ENCODE results near the gene MAP3K12. TPM values are rescaled to one million over a fixed set of nuclear protein-coding genes. Genes with fewer than 3 reads are reported as not detected.

Gene MAP3K12
- total and polyA plus RNA-seq, 2 of the 13 experiments (the other 11 are each of a cell fraction or from before 2014, with no cell fraction given) = 0.20 to 1.1 TPM

DNA sequence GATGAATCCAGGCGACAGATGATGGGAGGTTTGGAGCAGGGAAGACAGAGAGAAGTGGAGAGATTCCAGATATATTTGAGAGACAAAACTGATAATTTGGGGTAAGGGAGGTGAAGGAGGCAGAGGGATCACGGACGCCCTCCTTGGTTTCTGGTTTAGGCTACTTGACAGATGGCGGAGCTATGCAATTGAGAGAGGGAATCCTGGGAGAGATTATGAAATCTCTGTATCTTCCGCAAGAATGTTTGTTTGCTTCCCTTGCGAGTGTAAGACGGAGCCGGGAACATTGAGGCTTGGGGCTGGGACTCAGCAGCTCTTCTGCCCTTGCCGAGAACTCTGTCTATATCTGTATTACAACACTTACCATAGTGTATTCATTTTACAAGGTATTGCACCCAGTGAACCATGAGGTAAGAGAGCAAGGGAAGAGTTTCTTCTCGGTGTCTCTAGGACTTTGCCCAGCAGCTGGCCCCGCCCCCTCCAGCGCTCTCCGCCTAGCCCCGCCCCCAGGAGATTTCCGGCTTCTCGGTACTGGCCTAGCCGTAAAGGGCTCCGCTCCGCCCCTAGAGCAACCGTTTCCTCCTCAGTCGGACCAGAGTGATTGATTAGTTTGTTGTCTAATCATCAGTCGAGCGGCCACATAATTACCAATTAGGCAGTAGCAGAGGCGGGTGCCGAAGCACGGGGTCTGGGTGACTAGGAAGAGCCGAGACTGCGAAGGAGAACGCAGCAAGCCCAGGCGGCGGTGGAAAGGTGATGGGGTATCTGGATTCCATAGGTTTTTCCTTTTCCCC, 58.0 kb downstream of the MAP3K12 start, which contains the start of gene PRR13 (continued):
- TF ChIP-seq, protein P1, sequence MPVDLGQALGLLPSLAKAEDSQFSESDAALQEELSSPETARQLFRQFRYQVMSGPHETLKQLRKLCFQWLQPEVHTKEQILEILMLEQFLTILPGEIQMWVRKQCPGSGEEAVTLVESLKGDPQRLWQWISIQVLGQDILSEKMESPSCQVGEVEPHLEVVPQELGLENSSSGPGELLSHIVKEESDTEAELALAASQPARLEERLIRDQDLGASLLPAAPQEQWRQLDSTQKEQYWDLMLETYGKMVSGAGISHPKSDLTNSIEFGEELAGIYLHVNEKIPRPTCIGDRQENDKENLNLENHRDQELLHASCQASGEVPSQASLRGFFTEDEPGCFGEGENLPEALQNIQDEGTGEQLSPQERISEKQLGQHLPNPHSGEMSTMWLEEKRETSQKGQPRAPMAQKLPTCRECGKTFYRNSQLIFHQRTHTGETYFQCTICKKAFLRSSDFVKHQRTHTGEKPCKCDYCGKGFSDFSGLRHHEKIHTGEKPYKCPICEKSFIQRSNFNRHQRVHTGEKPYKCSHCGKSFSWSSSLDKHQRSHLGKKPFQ (CRISPR knock-in tag; IDR thresholded peaks at IDR 0.05; ENCODE audit: insufficient replicate concordance) = no peak
- TF ChIP-seq ATM (IDR thresholded peaks at IDR 0.05; ENCODE audit: borderline replicate concordance) (no peak), GLI4 (CRISPR knock-in tag; IDR thresholded peaks at IDR 0.05; ENCODE audit: borderline replicate concordance) (no peak; the same call in 1 of the 2 replicates), SMAD3 (CRISPR knock-in tag; IDR thresholded peaks at IDR 0.05) (0 out of 2 replicates have a peak, but pooled peaks have one; percentile 4), MEF2D (CRISPR knock-in tag; IDR thresholded peaks at IDR 0.05) (peak; percentile 15; the same call in 1 of the 2 replicates), MBD4 (IDR thresholded peaks at IDR 0.05; ENCODE audit: borderline replicate concordance, low read length) (no peak), ZBTB38 (CRISPR knock-in tag; IDR thresholded peaks at IDR 0.05) (peak; percentile 6; the same call in 1 of the 2 replicates), CCAR2 (optimal IDR thresholded peaks at IDR 0.05; ENCODE audit: low read depth, low read length) (no peak), BHLHE40 (IDR thresholded peaks at IDR 0.05; ENCODE audit: low read length) (no peak), SRSF9 (IDR thresholded peaks at IDR 0.05; ENCODE audit: borderline replicate concordance, insufficient read depth, low read depth, low read length, poor library complexity, severe bottlenecking) (no peak), NFE2L1 (CRISPR knock-in tag; IDR thresholded peaks at IDR 0.05; ENCODE audit: borderline replicate concordance) (no peak), TOE1 (CRISPR knock-in tag; IDR thresholded peaks at IDR 0.05) (no peak), PAF1 (CRISPR knock-in tag; IDR thresholded peaks at IDR 0.05) (no peak), ZNF530 (CRISPR knock-in tag; IDR thresholded peaks at IDR 0.05; ENCODE audit: low read depth) (no peak), ZNF101 (CRISPR knock-in tag; IDR thresholded peaks at IDR 0.05; ENCODE audit: borderline replicate concordance, low read depth) (no peak), PAWR (CRISPR knock-in tag; IDR thresholded peaks at IDR 0.05; ENCODE audit: borderline replicate concordance) (no peak), CCDC6 (CRISPR knock-in tag; IDR thresholded peaks at IDR 0.05) (no peak; the same call in 1 of the 2 replicates), HOXD1 (CRISPR knock-in tag; IDR thresholded peaks at IDR 0.05) (peak; percentile 94)
- TF ChIP-seq, protein P2, sequence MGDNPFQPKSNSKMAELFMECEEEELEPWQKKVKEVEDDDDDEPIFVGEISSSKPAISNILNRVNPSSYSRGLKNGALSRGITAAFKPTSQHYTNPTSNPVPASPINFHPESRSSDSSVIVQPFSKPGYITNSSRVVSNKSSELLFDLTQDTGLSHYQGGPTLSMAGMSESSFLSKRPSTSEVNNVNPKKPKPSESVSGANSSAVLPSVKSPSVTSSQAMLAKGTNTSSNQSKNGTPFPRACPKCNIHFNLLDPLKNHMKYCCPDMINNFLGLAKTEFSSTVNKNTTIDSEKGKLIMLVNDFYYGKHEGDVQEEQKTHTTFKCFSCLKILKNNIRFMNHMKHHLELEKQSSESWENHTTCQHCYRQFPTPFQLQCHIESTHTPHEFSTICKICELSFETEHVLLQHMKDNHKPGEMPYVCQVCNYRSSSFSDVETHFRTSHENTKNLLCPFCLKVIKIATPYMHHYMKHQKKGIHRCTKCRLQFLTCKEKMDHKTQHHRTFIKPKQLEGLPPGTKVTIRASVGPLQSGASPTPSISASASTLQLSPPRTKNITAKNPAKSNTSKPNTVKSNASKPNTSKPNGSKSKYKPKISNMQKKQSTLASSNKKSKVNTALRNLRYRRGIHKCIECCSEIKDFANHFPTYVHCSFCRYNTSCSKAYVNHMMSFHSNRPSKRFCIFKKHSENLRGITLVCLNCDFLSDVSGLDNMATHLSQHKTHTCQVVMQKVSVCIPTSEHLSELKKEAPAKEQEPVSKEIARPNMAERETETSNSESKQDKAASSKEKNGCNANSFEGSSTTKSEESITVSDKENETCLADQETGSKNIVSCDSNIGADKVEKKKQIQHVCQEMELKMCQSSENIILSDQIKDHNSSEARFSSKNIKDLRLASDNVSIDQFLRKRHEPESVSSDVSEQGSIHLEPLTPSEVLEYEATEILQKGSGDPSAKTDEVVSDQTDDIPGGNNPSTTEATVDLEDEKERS (CRISPR knock-in tag; IDR thresholded peaks at IDR 0.05) = no peak; the same call in 1 of the 2 replicates
- TF ChIP-seq, protein P3, sequence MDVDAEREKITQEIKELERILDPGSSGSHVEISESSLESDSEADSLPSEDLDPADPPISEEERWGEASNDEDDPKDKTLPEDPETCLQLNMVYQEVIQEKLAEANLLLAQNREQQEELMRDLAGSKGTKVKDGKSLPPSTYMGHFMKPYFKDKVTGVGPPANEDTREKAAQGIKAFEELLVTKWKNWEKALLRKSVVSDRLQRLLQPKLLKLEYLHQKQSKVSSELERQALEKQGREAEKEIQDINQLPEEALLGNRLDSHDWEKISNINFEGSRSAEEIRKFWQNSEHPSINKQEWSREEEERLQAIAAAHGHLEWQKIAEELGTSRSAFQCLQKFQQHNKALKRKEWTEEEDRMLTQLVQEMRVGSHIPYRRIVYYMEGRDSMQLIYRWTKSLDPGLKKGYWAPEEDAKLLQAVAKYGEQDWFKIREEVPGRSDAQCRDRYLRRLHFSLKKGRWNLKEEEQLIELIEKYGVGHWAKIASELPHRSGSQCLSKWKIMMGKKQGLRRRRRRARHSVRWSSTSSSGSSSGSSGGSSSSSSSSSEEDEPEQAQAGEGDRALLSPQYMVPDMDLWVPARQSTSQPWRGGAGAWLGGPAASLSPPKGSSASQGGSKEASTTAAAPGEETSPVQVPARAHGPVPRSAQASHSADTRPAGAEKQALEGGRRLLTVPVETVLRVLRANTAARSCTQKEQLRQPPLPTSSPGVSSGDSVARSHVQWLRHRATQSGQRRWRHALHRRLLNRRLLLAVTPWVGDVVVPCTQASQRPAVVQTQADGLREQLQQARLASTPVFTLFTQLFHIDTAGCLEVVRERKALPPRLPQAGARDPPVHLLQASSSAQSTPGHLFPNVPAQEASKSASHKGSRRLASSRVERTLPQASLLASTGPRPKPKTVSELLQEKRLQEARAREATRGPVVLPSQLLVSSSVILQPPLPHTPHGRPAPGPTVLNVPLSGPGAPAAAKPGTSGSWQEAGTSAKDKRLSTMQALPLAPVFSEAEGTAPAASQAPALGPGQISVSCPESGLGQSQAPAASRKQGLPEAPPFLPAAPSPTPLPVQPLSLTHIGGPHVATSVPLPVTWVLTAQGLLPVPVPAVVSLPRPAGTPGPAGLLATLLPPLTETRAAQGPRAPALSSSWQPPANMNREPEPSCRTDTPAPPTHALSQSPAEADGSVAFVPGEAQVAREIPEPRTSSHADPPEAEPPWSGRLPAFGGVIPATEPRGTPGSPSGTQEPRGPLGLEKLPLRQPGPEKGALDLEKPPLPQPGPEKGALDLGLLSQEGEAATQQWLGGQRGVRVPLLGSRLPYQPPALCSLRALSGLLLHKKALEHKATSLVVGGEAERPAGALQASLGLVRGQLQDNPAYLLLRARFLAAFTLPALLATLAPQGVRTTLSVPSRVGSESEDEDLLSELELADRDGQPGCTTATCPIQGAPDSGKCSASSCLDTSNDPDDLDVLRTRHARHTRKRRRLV (CRISPR knock-in tag; IDR thresholded peaks at IDR 0.05) = no peak

Data from HepG2 (cell line).